Neural cell (in vitro differentiated cells): Measurements from ENCODE around the gene COMMD2. TPM values are rescaled to one million over a fixed set of nuclear protein-coding genes. Genes with fewer than 3 reads are reported as not detected.

Source experiments
- H2AFZ ChIP-seq: fragments of 200-600, 300-800 bp; sonication (generic), shearing (Covaris generic); 2 replicates; pipeline ENCODE4 v1.6.0; 2014; ENCODE audit warnings: low read depth, mild to moderate bottlenecking, antibody characterized with exemption, low read length, moderate library complexity
- H3F3A ChIP-seq: fragments of 200-600 bp; shearing (Covaris generic); 2 replicates; pipeline ENCODE4 v1.6.1; 2016; ENCODE audit warnings: mild to moderate bottlenecking, moderate library complexity, mixed read lengths, antibody characterized with exemption, low read length; ENCODE audit not compliant: insufficient read depth, poor library complexity, severe bottlenecking
- H3K27ac ChIP-seq: fragments of 200-600, 300-800 bp; sonication (generic), shearing (Covaris generic); 2 replicates; pipeline ENCODE4 v1.5.1; 2014; ENCODE audit warnings: mild to moderate bottlenecking, low read length, moderate library complexity
- H3K27me3 ChIP-seq: fragments of 300-800, 200-600 bp; sonication (generic), shearing (Covaris generic); 2 replicates; pipeline ENCODE4 v1.6.0; 2014; ENCODE audit warnings: mild to moderate bottlenecking, low read depth, low read length, moderate library complexity; ENCODE audit not compliant: insufficient read depth
- H3K36me3 ChIP-seq: fragments of 300-800, 200-600 bp; sonication (generic), shearing (Covaris generic); 2 replicates; pipeline ENCODE4 v1.5.1; 2014; ENCODE audit warnings: mild to moderate bottlenecking, antibody characterized with exemption, low read length, moderate library complexity; ENCODE audit not compliant: insufficient read depth
- H3K4me2 ChIP-seq: fragments of 300-800, 200-600 bp; sonication (generic), shearing (Covaris generic); 2 replicates; pipeline ENCODE4 v1.6.0; 2014; ENCODE audit warnings: mild to moderate bottlenecking, low read length
- H3K4me3 ChIP-seq: fragments of 300-800, 200-600 bp; sonication (generic), shearing (Covaris generic); 2 replicates; pipeline ENCODE4 v1.5.1; 2014; ENCODE audit warnings: mild to moderate bottlenecking, low read length, moderate library complexity
- H3K79me2 ChIP-seq: fragments of 200-600 bp; shearing (Covaris generic); replicated peaks from 2 replicates; pipeline ENCODE4 v1.6.0; 2014; ENCODE audit warnings: mild to moderate bottlenecking, low read length, moderate library complexity; ENCODE audit not compliant: insufficient read depth
- H3K9ac ChIP-seq: fragments of 300-800, 200-600 bp; sonication (generic), shearing (Covaris generic); 2 replicates; pipeline ENCODE4 v1.6.1; 2016; ENCODE audit warnings: mild to moderate bottlenecking, low read length, mixed read lengths
- H3K9me2 ChIP-seq: fragments of 200-600 bp; shearing (Covaris generic); 2 replicates; pipeline ENCODE4 v1.6.1; 2016; ENCODE audit warnings: mild to moderate bottlenecking, low read length, mixed read lengths; ENCODE audit not compliant: insufficient read depth
- H3K9me3 ChIP-seq: fragments of 200-600, 300-800 bp; sonication (generic), shearing (Covaris generic); 2 replicates; pipeline ENCODE4 v1.6.1; 2016; ENCODE audit warnings: mild to moderate bottlenecking, mixed run types, low read length, moderate library complexity, mixed read lengths
- H4K20me1 ChIP-seq: fragments of 200-600 bp; shearing (Covaris generic); 2 replicates; pipeline ENCODE4 v1.6.1; 2016; ENCODE audit warnings: mild to moderate bottlenecking, mixed run types; ENCODE audit not compliant: insufficient read depth
- CTCF ChIP-seq: fragments of 450-650 bp; IDR thresholded peaks from 2 replicates; pipeline ENCODE4 v1.5.1; 2014; ENCODE audit warnings: antibody characterized with exemption, mild to moderate bottlenecking, moderate library complexity; ENCODE audit not compliant: poor library complexity, severe bottlenecking
- EP300 ChIP-seq: fragments of 450-650 bp; conservative IDR thresholded peaks from 2 replicates; pipeline ENCODE4 v1.6.1; 2014; ENCODE audit warnings: antibody characterized with exemption, mild to moderate bottlenecking, moderate library complexity; ENCODE audit not compliant: poor library complexity, severe bottlenecking
- EZH2 ChIP-seq: fragments of 200-600, 300-800 bp; shearing (Covaris generic), sonication (generic); IDR thresholded peaks from 2 replicates; pipeline ENCODE4 v1.6.1; 2014; ENCODE audit warnings: antibody characterized with exemption, low read length, borderline replicate concordance, mild to moderate bottlenecking; ENCODE audit not compliant: insufficient read depth, poor library complexity, severe bottlenecking
- MXI1 ChIP-seq: fragments of 450-650 bp; conservative IDR thresholded peaks from 2 replicates; pipeline ENCODE4 v1.6.1; 2014; ENCODE audit warnings: antibody characterized with exemption, mild to moderate bottlenecking; ENCODE audit not compliant: poor library complexity, severe bottlenecking
- POLR2AphosphoS5 ChIP-seq: IDR thresholded peaks from 2 replicates; pipeline ENCODE4 v1.6.1; 2012
- REST ChIP-seq: IDR thresholded peaks from 2 replicates; pipeline ENCODE4 v1.6.1; 2012; ENCODE audit warnings: borderline replicate concordance
- SMC3 ChIP-seq: fragments of 450-650 bp; conservative IDR thresholded peaks from 2 replicates; pipeline ENCODE4 v1.6.1; 2014; ENCODE audit warnings: antibody characterized with exemption, mild to moderate bottlenecking, moderate library complexity; ENCODE audit not compliant: poor library complexity
- polyA plus RNA-seq: library from polyadenylated mRNA; depleted of rRNA; stranded (reverse); fragments of >200 nt; gene quantifications from 2 replicates; pipeline ENCODE4 v1.2.3, GENCODE V29; 2014

The COMMD2 gene
- polyA plus RNA-seq, 1 donor from 2014 or later = 126 TPM

- no peaks in the 10 kb centered on the region for H4K20me1 ChIP-seq
- TF ChIP-seq CTCF (no peak), POLR2AphosphoS5 (no peak), EZH2 (no peak), MXI1 (no peak), REST (no peak)
These were observed 23.9 kb upstream of the COMMD2 start for GRCh38 chr3:149776170-149776569.

GRCh38 chr3:149772861-149773260 is 20.6 kb upstream of the COMMD2 start:
- H3K79me2 ChIP-seq = no peaks in the 10 kb centered on the region
- H3K9me2 ChIP-seq = no peaks in the 10 kb centered on the region
- no peak overlapping the region for H2AFZ ChIP-seq
- H4K20me1 ChIP-seq = no peaks in the 10 kb centered on the region
- TF ChIP-seq EP300 (no peak), MXI1 (no peak), CTCF (no peak), POLR2AphosphoS5 (no peak), SMC3 (no peak)
- H3K4me3 ChIP-seq = no peak overlapping the region
- no peak overlapping the region for H3K9ac ChIP-seq
- no peaks in the 10 kb centered on the region for H3F3A ChIP-seq
- H3K4me2 ChIP-seq = no peak overlapping the region
- H3K36me3 ChIP-seq = no peaks in the 10 kb centered on the region
- no peaks in the 10 kb centered on the region for H3K9me3 ChIP-seq
- H3K27me3 ChIP-seq = no peaks in the 10 kb centered on the region
- H3K27ac ChIP-seq = no peak overlapping the region

More at GRCh38 chr3:149776170-149776569, 23.9 kb upstream of the COMMD2 start:
- Histone ChIP-seq H3K27me3 (no peaks in the 10 kb centered on the region), H3K4me3 (no peak overlapping the region), H3K27ac (no peak overlapping the region), H3K9ac (no peak overlapping the region), H3F3A (no peaks in the 10 kb centered on the region), H3K9me3 (no peaks in the 10 kb centered on the region), H3K36me3 (no peaks in the 10 kb centered on the region), H3K9me2 (no peaks in the 10 kb centered on the region), H2AFZ (no peak overlapping the region), H3K79me2 (no peaks in the 10 kb centered on the region), H3K4me2 (no peak overlapping the region)
